Epidermal melanocyte (primary cell): Measurements from ENCODE around the gene RPS17.
"Not testable (repeated sequence)": the region's sequence is repeated elsewhere in the genome, so short reads cannot be mapped to it uniquely, and the experiment has no call there.

Experiments
- DNase-seq: peaks from one replicate; pipeline ENCODE4 v3.0.0; 2011; ENCODE audit warnings: low spot score; ENCODE audit not compliant: insufficient read length

RPS17 gene

GRCh38 chr15:82513587-82513986 lies 26.7 kb downstream of the RPS17 start:
- not testable (repeated sequence) for DNase-seq

- DNase-seq: not testable (repeated sequence)
These were observed 32.6 kb downstream of the RPS17 start for GRCh38 chr15:82507693-82508092.

GRCh38 chr15:82507087-82507486 lies 33.2 kb downstream of the RPS17 start:
- not testable (repeated sequence) for DNase-seq

- not testable (repeated sequence) for DNase-seq
These were observed 34.4 kb downstream of the RPS17 start for GRCh38 chr15:82505842-82506241.

- not testable (repeated sequence) for DNase-seq
These were observed 36.2 kb downstream of the RPS17 start for GRCh38 chr15:82504074-82504473.

DNA sequence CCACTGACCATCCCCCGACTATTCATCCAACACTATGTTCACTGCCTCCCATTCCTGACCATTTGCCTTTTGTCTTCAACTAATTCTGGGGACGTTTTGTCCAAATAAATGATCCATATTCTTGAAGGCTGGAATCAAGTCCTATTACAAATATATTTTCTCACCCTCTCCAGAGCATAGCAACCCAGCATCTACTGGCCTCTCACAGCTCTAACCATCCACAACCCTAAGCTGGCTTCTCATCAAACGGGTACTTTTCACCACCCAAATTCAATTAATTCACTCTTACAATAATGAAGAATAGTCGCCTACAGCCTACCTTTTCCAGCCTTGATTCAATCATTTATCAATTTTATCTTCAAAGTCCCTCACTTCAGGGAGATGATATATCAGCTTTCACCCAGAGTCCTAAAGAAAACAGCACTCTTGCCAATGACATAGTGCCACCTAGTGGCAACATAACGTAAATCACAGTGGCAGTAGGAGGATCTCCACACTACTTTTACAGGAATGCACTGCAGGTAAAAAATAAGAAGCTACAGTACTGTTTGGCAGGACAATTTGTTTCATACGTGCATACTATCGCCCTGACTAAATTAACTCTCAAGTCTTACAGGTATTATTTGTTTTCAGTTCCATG lies 37.4 kb downstream of the RPS17 start:
- DNase-seq: not testable (repeated sequence)

GRCh38 chr15:82500772-82501171 lies 39.5 kb downstream of the RPS17 start:
- not testable (repeated sequence) for DNase-seq

DNA sequence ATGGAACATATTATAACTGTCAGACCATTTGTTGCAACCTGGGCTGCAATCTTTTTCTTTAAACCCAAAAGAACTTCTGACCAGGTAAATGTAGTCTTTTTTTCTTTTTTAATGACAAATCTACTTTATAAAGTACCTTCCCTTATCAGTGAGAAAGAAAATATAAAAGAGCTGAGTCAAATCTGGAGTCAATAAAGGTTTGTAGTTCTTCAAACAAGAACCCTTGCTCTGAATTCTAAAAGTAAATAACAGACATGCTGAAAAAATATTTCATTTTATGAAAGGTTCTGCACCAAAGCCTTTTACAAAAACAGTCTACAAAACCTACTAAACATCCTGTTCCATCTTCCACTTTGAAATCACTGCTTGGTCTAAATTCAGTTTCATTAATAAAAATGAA lies 42.3 kb downstream of the RPS17 start:
- not testable (repeated sequence) for DNase-seq

DNA sequence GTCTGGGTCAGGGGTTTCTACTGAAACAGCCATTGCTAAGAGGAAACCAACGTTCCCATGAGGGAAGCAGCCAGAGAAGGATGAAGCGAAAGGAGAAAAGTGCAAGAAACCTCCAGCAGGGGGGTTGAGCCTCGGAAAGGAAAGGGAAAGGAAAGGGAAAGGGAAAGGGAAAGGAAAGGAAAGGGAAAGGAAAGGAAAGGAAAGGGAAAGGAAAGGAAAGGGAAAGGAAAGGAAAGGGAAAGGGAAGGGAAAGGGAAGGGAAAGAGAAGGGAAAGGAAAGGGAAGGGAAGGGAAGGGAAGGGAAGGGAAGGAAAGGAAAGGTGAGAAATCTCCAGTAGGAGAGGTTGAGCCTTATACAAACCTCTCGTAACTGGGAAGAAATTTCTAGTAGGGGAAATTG lies 52.0 kb downstream of the RPS17 start:
- not testable (repeated sequence) for DNase-seq

GRCh38 chr15:82487045-82487444 lies 53.2 kb downstream of the RPS17 start:
- DNase-seq: not testable (repeated sequence)
